Suprapubic skin (tissue), 3 donors: ENCODE data around the gene RELN.

ENCODE experiments used
- POLR2A ChIP-seq, 2 donors: fragments of 450-650 bp; IDR thresholded peaks; one replicate each; pipeline ENCODE4 v1.6.1; 2017; ENCODE audit warnings: antibody characterized with exemption in 2 of 2, mild to moderate bottlenecking in 2 of 2, moderate library complexity in 2 of 2
- TF ChIP-seq, protein P1 (sequence below), 2 donors: fragments of 200-600 bp in 1 of 2; fragments of 450-650 bp in 1 of 2; sonication (generic) in 1 of 2; IDR thresholded peaks; one replicate each; pipeline ENCODE4 v1.5.1; 2016 to 2019; ENCODE audit warnings: antibody characterized with exemption in 2 of 2, mild to moderate bottlenecking in 1 of 2, moderate library complexity in 1 of 2

DNA sequence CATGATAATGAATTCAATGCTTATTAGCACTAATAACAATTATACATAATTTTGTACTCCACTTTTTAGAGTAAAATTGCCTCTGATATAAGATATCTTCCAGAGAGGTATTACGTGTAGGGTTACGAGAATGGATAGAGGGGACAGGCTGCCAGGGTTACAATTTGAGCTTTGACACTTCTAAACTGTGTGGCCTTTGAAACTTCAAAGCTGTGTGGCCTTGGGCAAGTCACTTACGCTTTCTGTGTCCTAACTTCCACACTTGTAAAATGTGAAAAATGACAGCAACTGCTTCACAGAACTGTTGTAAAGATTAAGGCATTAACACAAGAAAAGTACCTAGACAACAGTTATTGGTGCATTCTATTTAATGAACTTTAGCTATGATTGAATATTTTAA lies 283.9 kb downstream of the RELN start:
- TF ChIP-seq, protein P1, sequence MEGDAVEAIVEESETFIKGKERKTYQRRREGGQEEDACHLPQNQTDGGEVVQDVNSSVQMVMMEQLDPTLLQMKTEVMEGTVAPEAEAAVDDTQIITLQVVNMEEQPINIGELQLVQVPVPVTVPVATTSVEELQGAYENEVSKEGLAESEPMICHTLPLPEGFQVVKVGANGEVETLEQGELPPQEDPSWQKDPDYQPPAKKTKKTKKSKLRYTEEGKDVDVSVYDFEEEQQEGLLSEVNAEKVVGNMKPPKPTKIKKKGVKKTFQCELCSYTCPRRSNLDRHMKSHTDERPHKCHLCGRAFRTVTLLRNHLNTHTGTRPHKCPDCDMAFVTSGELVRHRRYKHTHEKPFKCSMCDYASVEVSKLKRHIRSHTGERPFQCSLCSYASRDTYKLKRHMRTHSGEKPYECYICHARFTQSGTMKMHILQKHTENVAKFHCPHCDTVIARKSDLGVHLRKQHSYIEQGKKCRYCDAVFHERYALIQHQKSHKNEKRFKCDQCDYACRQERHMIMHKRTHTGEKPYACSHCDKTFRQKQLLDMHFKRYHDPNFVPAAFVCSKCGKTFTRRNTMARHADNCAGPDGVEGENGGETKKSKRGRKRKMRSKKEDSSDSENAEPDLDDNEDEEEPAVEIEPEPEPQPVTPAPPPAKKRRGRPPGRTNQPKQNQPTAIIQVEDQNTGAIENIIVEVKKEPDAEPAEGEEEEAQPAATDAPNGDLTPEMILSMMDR (IDR thresholded peaks at IDR 0.05), result no peak
- no peak for TF ChIP-seq POLR2A (IDR thresholded peaks at IDR 0.05)
